ENCODE measurements around the gene PTPN11.
"Not testable (repeated sequence)": the region's sequence is repeated elsewhere in the genome, so short reads cannot be mapped to it uniquely, and the experiment has no call there.

The PTPN11 gene

DNA sequence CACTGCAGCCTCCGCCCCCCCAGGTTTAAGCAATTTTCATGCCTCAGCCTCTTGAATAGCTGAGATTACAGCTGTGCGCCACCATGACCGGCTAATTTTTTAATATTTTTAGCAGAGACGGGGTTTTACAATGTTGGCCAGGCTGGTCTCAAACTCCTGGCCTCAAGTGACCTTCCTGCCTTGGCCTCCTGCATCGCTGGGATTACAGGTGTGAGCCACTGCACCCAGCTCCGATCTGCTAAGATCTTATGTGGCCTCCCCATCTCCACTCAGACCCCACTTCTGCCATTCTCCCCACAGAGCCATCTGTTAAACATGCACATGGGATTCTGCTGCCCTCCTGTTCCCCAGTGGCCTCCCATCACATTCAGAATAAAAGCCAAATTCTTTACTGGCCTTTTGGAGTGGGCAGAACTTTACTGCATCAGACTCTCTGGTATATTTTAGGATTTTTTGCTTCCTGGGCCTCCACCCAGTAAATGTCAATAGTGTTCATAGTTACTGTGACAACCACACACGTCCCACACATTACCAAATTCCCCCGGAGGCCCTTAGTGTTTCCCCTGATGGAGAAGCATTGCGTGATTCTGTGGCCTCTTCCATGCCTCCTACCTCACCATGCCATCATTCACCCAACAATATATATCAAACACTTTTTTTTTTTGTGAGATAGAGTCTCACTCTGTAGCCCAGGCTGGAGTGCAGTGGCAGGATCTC lies 96.3 kb downstream of the PTPN11 start:
- H3K27ac ChIP-seq: no peak overlapping the region
- no peak overlapping the region for H3K4me3 ChIP-seq (IDR thresholded peaks at IDR 0.05; ENCODE audit: insufficient read depth, low read depth, low read length)
- H4K20me1 ChIP-seq (ENCODE audit: insufficient read depth): no peaks in the 10 kb centered on the region
- H2AFZ ChIP-seq (ENCODE audit: low read depth): no peak overlapping the region
- no peaks in the 10 kb centered on the region for H3K36me3 ChIP-seq (ENCODE audit: insufficient read depth)
- no peaks in the 10 kb centered on the region for H3K4me1 ChIP-seq (ENCODE audit: low read depth, poor library complexity, severe bottlenecking)
- no peak overlapping the region for H3K4me2 ChIP-seq
- no peaks in the 10 kb centered on the region for H3K79me2 ChIP-seq (ENCODE audit: insufficient read depth, low read depth)
- TF ChIP-seq, protein P1, sequence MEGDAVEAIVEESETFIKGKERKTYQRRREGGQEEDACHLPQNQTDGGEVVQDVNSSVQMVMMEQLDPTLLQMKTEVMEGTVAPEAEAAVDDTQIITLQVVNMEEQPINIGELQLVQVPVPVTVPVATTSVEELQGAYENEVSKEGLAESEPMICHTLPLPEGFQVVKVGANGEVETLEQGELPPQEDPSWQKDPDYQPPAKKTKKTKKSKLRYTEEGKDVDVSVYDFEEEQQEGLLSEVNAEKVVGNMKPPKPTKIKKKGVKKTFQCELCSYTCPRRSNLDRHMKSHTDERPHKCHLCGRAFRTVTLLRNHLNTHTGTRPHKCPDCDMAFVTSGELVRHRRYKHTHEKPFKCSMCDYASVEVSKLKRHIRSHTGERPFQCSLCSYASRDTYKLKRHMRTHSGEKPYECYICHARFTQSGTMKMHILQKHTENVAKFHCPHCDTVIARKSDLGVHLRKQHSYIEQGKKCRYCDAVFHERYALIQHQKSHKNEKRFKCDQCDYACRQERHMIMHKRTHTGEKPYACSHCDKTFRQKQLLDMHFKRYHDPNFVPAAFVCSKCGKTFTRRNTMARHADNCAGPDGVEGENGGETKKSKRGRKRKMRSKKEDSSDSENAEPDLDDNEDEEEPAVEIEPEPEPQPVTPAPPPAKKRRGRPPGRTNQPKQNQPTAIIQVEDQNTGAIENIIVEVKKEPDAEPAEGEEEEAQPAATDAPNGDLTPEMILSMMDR (conservative IDR thresholded peaks at IDR 0.05; ENCODE audit: low read depth, low read length): no peak
- H3K27me3 ChIP-seq (ENCODE audit: insufficient read depth, low read depth): no peaks in the 10 kb centered on the region
- no peak overlapping the region for H3K9ac ChIP-seq

DNA sequence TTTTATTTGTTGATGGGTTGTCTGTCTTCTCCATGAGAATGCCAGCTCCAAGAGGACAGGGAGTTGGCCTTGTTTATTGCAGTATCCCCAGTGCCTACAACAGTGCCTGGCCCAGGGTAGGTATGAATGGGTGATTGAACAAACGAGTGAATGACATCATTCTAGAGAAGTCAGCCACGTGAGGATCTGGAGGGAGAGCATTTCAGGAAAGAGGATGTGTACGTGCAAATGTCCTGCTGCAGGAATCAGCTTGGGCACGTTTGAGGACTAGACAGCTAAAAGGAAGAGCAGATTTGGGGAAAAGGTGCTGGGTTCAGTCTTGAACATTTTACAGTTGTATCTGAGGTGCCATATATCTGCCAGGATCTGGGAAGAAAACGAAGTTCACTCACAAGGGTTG lies 97.1 kb downstream of the PTPN11 start:
- TF ChIP-seq, protein P1 (conservative IDR thresholded peaks at IDR 0.05; ENCODE audit: low read depth, low read length): no peak
- Histone ChIP-seq H4K20me1 (ENCODE audit: insufficient read depth) (no peaks in the 10 kb centered on the region), H3K79me2 (ENCODE audit: insufficient read depth, low read depth) (no peaks in the 10 kb centered on the region), H3K4me3 (IDR thresholded peaks at IDR 0.05; ENCODE audit: insufficient read depth, low read depth, low read length) (no peak overlapping the region), H3K36me3 (ENCODE audit: insufficient read depth) (no peaks in the 10 kb centered on the region), H3K9ac (no peak overlapping the region), H3K27me3 (ENCODE audit: insufficient read depth, low read depth) (no peaks in the 10 kb centered on the region), H3K4me1 (ENCODE audit: low read depth, poor library complexity, severe bottlenecking) (no peaks in the 10 kb centered on the region), H2AFZ (ENCODE audit: low read depth) (no peak overlapping the region), H3K27ac (no peak overlapping the region), H3K4me2 (no peak overlapping the region)

DNA sequence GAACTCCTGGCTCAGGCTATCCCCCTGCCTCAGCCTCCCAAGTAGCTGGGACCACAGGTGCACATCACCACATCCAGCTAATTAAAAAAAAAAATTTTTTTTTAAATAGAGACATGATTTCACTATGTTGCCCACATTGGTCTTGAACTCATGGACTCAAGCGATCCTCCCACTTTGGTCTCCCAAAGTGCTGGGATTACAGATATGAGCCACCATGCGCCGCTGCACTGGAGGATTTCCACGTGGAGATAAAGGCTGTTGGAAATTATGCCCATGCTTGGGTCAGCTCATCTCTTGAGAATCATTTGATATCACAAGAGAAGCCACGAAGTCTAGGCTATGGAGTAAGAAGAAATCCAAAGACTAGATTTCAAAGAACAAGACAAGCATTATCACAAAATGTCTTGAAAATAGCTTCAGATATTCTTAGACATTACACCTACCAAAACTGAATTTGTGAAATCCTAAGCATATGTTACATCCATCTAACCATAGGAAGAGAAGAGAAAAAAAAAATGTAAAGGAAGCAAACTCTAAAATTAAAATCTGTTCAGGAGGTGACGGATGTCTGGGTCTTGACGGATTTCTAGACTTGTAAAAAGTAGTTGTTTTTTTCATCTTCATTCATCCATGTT lies 99.1 kb downstream of the PTPN11 start:
- Histone ChIP-seq H3K9ac (no peak overlapping the region), H3K4me1 (ENCODE audit: low read depth, poor library complexity, severe bottlenecking) (no peaks in the 10 kb centered on the region), H4K20me1 (ENCODE audit: insufficient read depth) (no peaks in the 10 kb centered on the region), H3K4me2 (no peak overlapping the region), H3K36me3 (ENCODE audit: insufficient read depth) (no peaks in the 10 kb centered on the region), H3K27me3 (ENCODE audit: insufficient read depth, low read depth) (no peaks in the 10 kb centered on the region), H2AFZ (ENCODE audit: low read depth) (no peak overlapping the region), H3K4me3 (IDR thresholded peaks at IDR 0.05; ENCODE audit: insufficient read depth, low read depth, low read length) (no peak overlapping the region), H3K79me2 (ENCODE audit: insufficient read depth, low read depth) (no peaks in the 10 kb centered on the region), H3K27ac (no peak overlapping the region)
- TF ChIP-seq, protein P1 (conservative IDR thresholded peaks at IDR 0.05; ENCODE audit: low read depth, low read length): no peak

DNA sequence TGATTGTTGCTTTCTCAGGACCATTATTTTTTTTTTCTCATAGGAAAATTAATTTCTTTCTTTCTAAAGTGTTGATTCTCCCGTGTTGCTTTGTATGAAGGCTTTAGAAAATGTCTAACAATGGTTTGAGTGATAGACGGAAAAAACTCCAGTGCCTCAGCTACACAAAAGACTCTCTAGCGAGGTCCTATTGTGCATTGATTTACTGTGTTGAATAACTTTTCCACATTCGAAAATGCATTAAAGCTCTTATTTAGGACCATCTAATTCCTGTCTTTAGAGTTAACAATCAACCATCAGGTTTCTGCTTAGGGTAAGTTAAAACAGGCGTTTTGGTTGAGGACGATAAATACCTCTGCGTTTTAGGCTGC lies 99.6 kb downstream of the PTPN11 start:
- no peak overlapping the region for H2AFZ ChIP-seq (ENCODE audit: low read depth)
- H3K4me2 ChIP-seq: no peak overlapping the region
- H3K9ac ChIP-seq: no peak overlapping the region
- H3K36me3 ChIP-seq (ENCODE audit: insufficient read depth): no peaks in the 10 kb centered on the region
- no peaks in the 10 kb centered on the region for H3K4me1 ChIP-seq (ENCODE audit: low read depth, poor library complexity, severe bottlenecking)
- H3K4me3 ChIP-seq (IDR thresholded peaks at IDR 0.05; ENCODE audit: insufficient read depth, low read depth, low read length): no peak overlapping the region
- no peaks in the 10 kb centered on the region for H3K79me2 ChIP-seq (ENCODE audit: insufficient read depth, low read depth)
- TF ChIP-seq, protein P1 (conservative IDR thresholded peaks at IDR 0.05; ENCODE audit: low read depth, low read length): no peak
- no peaks in the 10 kb centered on the region for H3K27me3 ChIP-seq (ENCODE audit: insufficient read depth, low read depth)
- H4K20me1 ChIP-seq (ENCODE audit: insufficient read depth): no peaks in the 10 kb centered on the region
- no peak overlapping the region for H3K27ac ChIP-seq

DNA sequence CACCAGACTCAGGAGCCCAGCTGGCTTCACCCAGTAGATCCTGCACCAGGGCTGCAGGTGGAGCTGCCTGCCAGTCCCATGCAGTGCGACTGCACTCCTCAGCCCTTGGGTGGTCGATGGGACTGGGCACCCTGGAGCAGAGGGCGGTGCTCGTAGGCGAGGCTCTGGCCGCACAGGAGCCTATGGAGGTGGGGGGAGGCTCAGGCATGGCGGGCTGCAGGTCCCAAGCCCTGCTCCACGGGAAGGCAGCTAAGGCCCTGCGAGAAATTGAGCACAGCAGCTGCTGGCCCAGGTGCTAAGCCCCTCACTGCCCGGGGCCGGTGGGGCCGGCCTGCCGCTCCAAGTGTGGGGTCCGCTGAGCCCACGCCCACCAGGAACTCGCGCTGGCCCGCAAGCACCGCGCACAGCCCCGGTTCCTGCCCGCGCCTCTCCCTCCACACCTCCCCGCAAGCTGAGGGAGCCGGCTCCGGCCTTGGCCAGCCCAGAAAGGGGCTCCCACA lies 101.1 kb downstream of the PTPN11 start:
- not testable (repeated sequence) for H3K79me2 ChIP-seq (ENCODE audit: insufficient read depth, low read depth); H3K4me3 ChIP-seq (IDR thresholded peaks at IDR 0.05; ENCODE audit: insufficient read depth, low read depth, low read length); H2AFZ ChIP-seq (ENCODE audit: low read depth); H3K9ac ChIP-seq; H4K20me1 ChIP-seq (ENCODE audit: insufficient read depth); H3K4me2 ChIP-seq; H3K27ac ChIP-seq; H3K36me3 ChIP-seq (ENCODE audit: insufficient read depth); H3K27me3 ChIP-seq (ENCODE audit: insufficient read depth, low read depth)
- peaks cover 13% of the 10 kb centered on the region for H3K4me1 ChIP-seq (ENCODE audit: low read depth, poor library complexity, severe bottlenecking)
